Measurements from ENCODE around the gene UNG. TPM values are rescaled to one million over a fixed set of nuclear protein-coding genes. Genes with fewer than 3 reads are reported as not detected.

Gene UNG
- 86.8 to 94.6 TPM (median 88.4 TPM) in 5 replicates for total RNA-seq (2022; extraction: Qiagen RNA extraction; ENCODE audit: low read depth)

DNA sequence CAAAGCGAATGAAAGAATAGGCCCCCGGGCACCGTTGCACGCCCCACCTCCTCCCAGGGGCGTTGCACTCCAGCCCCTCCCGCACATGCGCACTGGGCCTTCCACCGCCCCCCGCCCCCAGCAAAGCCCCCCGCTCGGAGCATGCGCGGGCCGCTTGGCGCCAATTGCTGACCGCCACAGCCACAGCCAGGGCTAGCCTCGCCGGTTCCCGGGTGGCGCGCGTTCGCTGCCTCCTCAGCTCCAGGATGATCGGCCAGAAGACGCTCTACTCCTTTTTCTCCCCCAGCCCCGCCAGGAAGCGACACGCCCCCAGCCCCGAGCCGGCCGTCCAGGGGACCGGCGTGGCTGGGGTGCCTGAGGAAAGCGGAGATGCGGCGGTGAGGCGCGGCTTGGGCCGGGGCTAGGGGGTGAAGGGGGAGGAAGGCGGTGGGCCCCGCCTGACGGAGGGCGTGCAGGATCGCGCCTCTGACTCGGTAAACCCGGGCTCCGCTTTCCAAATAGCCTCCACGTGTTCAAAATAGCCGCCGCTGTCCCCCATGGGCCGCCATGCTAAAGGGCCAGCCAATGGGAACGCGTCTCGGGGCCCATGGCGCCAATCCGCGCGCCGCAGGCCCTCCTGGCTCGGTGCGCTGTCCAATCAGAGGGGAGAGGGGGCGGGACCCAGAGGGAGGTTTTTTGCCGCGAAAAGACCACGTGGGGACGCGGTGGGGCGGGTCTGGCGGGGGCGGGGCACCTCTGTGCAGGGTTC, at the start of gene UNG:
TSS of gene UNG (plus strand) at position 163 of the 748 bp plus-strand sequence. CDS start at position 246, 83 bp downstream.

DNA sequence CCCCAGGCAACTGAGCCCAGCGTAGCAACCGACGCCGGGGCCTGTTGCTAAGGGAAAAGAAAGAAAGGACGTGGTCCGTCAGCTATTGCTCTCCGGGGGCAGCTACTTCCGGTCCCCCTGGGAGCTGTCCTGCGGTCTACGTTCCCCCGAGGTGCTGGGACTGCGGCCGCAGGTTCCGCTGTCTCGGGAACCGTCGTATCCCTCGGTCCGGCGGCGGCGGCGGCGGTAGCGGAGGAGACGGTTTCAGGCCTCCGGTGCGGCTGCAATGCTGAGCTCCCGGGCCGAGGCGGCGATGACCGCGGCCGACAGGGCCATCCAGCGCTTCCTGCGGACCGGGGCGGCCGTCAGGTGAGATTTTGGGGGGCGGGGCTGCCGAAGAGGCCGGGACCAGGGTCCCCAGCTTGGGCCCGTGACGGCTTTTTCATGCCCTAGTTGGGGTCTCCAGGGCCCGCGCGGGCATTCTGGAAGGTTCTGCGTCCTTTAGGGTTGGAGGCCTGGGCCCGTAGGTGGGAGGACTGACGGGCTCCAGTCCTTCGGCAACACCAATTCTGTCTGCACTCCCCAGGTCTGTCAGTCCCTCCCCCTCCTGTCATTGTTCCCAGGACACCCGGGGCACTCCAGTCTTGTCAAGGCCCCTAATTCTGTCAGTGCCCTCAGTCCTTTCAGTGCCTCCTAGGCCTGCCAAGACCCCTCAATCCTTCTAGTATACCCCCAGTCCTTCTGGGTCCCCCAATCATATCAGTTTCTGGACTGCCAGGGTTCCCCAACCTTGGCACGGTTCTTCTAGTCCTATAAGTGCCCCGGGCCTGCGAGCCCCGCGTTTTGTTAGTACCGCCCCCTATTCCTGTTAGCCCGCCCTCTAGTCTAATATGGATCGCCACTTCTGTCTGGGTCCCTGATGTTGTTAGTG, 44.7 kb upstream of the UNG start, which contains the start of gene USP30:
TSS of gene USP30 (plus strand) at position 163 of the 910 bp plus-strand sequence. CDS start at position 266, 103 bp downstream.

DNA sequence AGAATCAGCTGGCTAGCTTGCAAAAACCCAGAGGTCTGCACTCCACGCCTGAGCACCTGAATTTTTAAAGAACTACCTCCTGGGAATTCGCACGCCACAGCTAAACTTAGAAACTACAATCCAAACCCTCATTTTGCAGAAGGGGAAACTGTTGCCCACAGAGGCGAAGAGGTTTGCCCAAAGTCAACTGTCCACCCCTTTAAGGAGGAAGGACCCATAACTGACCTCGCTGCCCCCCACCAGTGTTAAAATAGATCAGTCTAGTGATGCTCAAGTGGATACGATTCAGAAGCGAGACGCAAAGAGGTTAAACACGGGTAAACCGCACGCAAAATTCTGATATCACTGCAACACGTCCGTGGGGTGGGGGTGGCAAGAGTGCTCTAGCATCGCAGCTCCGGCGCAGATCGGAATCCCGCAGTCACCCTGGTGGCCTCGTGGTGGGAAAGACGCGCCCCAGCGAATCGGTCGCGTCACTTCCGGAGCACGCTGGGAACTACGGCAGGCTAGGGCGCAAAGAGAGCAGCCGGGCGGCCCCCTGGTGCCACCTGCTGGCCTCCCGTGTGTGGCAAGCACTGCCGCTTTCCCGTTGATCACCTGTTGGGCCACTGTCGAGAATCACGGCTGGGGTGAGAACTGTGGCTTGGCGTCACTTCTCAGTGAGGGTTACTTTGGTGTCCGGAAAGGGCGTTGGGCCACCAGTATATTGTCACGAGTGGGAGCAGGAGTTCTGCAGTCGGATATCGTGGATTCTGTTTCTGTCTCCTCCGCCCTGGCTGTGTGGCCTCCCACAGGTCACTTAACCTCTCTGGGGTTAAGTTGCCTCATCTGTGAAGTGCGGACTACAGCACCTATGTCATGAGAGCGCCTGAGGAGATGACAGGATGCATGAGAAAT, 4.1 kb upstream of the UNG start, which contains the start of gene ALKBH2:
TSS of gene ALKBH2 (minus strand) at position 451 of the 897 bp plus-strand sequence. CDS start 686 bp downstream, outside the sequence.

DNA sequence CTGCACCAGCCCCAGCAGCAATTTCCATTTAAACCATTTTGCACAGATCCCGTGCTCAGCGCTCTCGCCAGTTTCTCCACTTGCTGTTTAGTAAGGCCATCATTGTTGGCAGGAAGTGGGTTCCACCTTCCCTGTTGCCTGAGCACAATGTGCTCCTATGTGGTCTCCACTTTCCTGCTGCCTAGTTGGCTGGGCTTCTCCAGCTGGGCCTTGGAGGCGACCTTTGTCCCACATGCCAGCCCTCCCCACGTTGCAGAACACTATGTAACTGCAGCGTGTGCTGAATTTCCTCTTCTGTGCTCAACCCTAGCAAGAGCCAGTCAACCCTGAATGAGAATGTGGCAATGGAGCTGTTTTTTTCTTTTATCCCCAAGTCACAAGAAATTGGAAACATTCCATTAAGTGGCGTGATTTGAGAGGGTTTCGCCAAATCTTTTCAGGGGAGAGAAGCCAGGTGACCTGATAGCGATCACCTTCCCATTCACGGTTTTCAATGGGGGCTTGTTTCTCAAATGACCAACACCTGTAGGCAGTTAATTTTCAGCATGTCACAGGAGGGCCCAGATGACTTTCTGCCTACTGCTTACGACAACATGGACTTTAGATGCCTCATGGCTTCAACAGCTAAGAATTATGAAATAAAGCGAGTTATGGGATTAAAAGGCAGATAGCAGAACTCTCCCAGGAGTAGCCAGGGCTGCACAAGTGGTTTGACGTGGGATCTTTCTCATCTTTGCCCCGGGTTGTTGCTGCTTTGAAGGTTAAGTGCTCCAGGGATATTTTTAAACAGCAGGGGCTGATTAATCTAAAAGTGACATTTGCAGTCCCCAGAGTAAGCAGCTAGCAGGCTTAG, 18.6 kb downstream of the UNG start, which contains the start of gene ACACB:
TSS of gene ACACB (plus strand) at position 830 of the 853 bp plus-strand sequence. CDS start 22,819 bp downstream, outside the sequence.

Other genes with a start within 250 kb of the UNG start
- 18.3 to 28.9 TPM (median 27.1 TPM) in 5 replicates for gene SSH1, start 240.0 kb upstream of the UNG start, total RNA-seq (2022; extraction: Qiagen RNA extraction; ENCODE audit: low read depth)
- not detected in 5 replicates for gene DAO, start 217.5 kb upstream of the UNG start, total RNA-seq (2022; extraction: Qiagen RNA extraction; ENCODE audit: low read depth)
- gene SVOP, start 76.5 kb upstream of the UNG start, total RNA-seq (2022; extraction: Qiagen RNA extraction; ENCODE audit: low read depth): not detected in 5 replicates
- 7.3 to 11.0 TPM (median 8.0 TPM) in 5 replicates for gene USP30, start 45.0 kb upstream of the UNG start, total RNA-seq (2022; extraction: Qiagen RNA extraction; ENCODE audit: low read depth)
- gene ALKBH2, start 4.1 kb upstream of the UNG start, total RNA-seq (2022; extraction: Qiagen RNA extraction; ENCODE audit: low read depth): 44.1 to 50.2 TPM (median 47.8 TPM) in 5 replicates
- gene ACACB, start 19.0 kb downstream of the UNG start, total RNA-seq (2022; extraction: Qiagen RNA extraction; ENCODE audit: low read depth): 5.9 to 7.3 TPM (median 7.3 TPM) in 5 replicates
- 0.05 to 0.09 TPM (median 0.07 TPM) in 4 of 5 replicates, not detected in the other for gene FOXN4, start 211.7 kb downstream of the UNG start, total RNA-seq (2022; extraction: Qiagen RNA extraction; ENCODE audit: low read depth)